GM19397 (cell line): ENCODE results near the gene COL6A1.
"Not testable (repeated sequence)": the region's sequence is repeated elsewhere in the genome, so short reads cannot be mapped to it uniquely, and the experiment has no call there.

ENCODE experiments used
- ATAC-seq: cut with Tn5 transposase; IDR thresholded peaks from one replicate; pipeline ENCODE4 v1.9.1; 2021; ENCODE audit warnings: mild to moderate bottlenecking, moderate library complexity; ENCODE audit not compliant: unreplicated experiment

COL6A1 gene

GRCh38 chr21:45966791-45967394 lies 14.7 kb upstream of the COL6A1 start:
- no peak for ATAC-seq

DNA sequence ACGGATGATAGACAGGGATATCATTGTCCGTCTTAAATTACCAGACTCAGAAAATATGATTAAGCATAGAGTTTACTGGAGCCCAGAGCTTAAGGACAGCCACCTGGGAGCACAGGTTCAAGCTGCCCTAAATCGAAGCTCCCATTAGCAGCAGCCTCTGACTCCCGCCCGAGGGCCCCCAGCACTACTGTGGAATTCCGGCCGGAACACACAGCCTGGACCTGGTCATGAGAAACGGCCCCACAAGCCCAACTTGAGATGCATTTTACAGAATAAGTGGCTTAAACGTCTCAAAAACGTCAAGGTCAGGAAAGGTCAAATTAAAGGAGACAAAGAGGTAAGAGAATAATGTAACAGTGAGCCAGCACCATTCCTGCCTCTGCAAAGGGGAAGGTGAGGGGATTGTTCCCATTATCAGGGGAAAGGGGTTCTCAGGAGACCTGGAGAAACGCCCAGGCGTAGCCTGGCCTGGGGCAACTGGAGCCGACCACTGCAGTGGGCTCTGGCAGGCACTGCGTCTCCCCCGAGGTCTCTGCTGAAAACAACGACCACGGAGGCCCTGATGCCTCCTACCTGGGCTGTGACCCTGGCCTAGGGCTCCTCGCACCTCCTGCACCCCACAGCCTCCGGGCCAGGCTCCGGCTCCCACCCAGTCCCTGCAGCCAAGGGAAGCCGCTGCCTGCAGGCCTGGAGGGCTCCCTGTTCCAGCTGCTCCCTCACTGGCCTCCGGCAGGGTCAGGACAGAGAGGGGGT lies 11.5 kb upstream of the COL6A1 start:
- no peak for ATAC-seq

- no peak for ATAC-seq
Observed at GRCh38 chr21:45970674-45971615, 10.6 kb upstream of the COL6A1 start.

DNA sequence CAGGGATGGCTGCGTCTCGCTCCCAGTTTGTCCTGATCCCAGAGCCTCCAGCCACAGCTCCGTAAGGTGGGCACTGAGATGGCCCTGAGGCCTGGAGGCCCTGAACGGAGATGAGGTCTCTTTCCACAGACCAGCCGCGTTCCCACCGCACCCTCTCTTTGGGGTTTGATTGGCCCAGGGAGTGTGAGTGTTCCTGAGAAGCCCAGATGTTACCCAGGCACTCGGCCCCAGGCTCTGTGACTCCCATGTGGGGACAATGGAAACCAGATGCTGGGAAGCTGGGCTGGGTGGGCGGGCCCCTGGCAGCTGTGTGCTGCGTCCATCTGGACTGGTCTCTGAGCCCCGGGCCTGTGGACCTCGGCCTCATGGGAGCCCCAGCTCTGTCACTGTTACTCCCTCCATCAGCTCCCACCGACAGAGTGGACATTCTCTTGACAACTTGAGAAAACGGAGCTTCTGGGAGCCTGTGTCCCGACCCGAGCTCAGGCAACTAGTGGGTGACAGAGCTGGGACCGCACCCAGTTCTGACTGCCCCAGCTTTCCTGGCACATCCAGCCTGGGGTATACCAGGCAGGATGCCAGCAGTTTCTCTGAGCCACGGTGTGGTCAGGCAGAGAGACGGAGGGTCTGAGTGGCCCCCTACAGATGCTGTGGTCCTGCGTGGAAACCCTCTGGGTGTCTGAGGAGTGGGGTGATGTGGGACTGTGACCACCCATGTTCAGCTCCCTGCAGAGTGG lies 9.8 kb upstream of the COL6A1 start:
- ATAC-seq = no peak

GRCh38 chr21:45972353-45972715 lies 9.2 kb upstream of the COL6A1 start:
- ATAC-seq = no peak

DNA sequence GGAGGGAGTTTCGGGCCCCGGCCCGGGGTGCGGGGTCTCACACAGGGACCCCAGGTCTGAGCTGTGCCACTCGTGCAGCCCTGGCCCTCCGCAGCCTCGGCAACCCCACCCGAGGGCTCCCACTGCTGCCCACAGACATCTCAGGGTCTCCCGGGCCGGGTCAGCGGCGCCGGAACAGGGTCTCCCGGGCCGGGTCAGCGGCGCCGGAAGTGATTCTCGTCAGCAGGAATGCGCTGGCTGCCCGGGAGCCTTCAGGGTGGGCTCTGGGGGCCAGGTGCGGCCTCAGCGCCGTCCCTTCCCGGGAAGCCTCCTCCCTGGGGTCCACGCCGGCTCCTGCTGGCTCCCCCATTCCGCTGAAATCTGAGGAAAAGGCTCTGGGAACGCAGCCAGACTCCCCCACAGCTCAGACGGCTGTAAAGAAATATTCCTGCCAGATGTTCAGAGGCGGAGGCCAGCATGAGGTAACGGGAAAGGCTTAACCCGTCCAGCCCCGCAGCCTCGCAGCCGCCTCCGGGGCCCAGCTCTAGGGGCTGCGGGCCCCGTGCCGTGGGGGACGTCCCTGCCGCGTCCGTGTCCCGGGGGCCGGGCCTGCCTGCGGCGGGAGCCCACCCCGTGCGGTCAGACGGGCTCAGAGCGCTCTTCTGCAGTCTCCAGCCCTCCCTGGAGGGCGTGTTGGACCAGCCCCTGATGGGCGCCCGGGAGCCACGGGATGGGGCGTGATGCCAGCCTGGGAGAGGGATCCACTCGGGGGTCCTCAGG lies 8.7 kb upstream of the COL6A1 start:
- no peak for ATAC-seq

DNA sequence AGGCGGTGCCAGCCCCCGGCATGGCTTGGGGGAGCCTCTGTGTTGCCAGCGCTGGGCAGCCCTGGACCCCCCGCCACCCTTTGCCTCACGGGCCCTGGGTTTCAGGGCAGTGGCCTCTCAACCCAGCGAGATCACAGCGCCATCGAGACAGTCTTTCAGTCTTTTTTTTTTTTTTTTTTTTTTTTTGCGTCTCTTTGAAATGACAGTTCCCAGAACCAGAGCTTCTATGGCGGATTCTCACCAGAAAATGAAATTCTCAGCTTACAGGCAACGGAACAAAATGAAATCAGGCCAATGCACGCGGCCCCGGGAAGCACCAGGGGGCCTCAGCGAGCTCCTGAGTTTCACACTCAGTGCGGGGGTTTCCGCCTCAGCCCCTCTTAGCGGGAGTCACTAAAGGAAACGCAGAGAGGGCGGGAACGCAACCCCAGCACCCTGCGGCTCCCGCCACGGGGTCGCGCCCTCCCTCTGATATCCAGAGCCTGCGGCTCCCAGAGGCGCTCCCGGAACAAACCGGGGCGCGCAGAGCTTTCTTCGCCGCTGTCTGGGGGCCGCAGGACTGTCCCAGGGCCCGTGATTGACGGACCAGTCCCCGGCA lies 8.0 kb upstream of the COL6A1 start:
- ATAC-seq = no peak

- ATAC-seq = no peak
Observed at GRCh38 chr21:45974073-45975019, 7.2 kb upstream of the COL6A1 start.

GRCh38 chr21:45975020-45975666 lies 6.4 kb upstream of the COL6A1 start:
- no peak for ATAC-seq

GRCh38 chr21:45975667-45976409 lies 5.7 kb upstream of the COL6A1 start:
- ATAC-seq = not testable (repeated sequence)

- ATAC-seq = no peak
Observed at GRCh38 chr21:45976701-45977311, 4.8 kb upstream of the COL6A1 start.

- no peak for ATAC-seq
Observed at GRCh38 chr21:45977396-45977795, 4.2 kb upstream of the COL6A1 start.

- no peak for ATAC-seq
Observed at GRCh38 chr21:45979141-45979631, 2.4 kb upstream of the COL6A1 start.

- ATAC-seq = no peak
Observed at GRCh38 chr21:45979651-45980050, 1.9 kb upstream of the COL6A1 start.

DNA sequence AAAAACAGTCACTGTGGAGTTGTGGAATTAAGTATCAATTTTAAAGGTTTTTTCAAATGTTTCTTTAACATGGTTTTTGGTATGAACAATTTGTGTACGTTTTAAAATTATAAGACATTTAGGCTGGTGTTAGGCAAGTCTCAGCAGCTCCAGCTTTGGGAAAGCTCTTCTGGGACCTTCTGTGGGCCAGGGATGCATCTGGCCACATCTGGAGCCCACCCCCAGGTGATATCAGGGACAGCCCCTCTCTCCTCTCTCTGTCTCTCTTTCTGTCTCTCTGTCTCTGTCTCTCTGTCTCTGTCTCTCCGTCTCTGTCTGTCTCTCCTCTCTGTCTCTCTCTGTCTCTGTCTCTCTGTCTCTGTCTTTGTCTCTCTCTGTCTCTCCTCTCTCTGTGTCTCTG lies 1.3 kb upstream of the COL6A1 start:
- ATAC-seq = no peak

GRCh38 chr21:45980697-45981096 lies 873 bp upstream of the COL6A1 start:
- ATAC-seq = no peak
